ENCODE data around the gene GRAMD4. TPM values are rescaled to one million over a fixed set of nuclear protein-coding genes. Genes with fewer than 3 reads are reported as not detected.

GRAMD4 gene
- total and polyA plus RNA-seq, 10 of the 15 experiments (the other 5 are each of a cell fraction or from before 2014, with no cell fraction given): 0.21 to 45.5 (median 10.6) TPM

DNA sequence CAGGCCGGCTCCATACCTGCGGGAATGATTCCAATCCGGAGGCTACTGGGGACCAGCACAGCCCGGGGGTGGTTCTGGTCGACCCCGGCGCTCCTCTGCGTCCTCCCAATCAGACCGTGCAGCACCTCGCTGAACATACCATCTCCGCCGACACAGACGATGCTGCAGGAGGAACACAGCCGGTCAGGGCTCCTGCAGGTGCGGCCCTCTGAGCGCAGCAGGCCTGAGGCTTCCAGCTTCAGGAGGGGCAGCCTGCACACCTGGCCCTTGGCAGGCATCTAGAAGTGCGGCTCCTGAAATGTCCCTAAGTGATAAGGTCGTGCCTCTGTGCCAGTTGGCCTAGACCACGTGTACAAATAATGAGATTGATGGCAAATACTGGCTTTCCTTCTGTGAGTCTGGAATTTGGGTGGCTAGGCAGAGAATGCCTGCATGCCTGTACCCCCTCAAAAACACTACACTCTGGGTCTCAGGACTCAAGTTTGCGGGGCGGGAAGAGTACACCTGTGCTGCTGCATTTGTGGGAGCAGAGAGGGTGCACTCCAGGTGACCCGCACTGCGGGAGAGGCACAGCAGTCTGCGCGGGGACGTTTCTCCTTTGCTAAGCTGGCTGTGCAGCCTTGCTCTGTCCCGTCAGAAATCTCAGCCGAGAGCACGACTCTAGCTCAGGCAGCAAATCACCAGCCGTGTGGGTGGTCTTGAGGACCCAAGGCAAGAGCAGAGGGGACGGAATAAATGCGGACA lies 87.8 kb downstream of the GRAMD4 start:
- Histone ChIP-seq H3K36me3 (ENCODE audit: control insufficient read depth in 2 of 2, insufficient read depth in 2 of 2, low read length in 1 of 2) (peaks cover 22 to 28% of the 10 kb centered on the region in 2 experiments), H3K79me2 (ENCODE audit: control insufficient read depth, insufficient read depth, low read length) (no peaks in the 10 kb centered on the region), H3K4me1 (ENCODE audit: control insufficient read depth, insufficient read depth, low read length) (no peaks in the 10 kb centered on the region), H3K9ac (ENCODE audit: control insufficient read depth, insufficient read depth, low read length) (no peak overlapping the region), H2AFZ (ENCODE audit: control insufficient read depth, low read depth, low read length) (no peak overlapping the region), H4K20me1 (ENCODE audit: control insufficient read depth, insufficient read depth) (no peaks in the 10 kb centered on the region), H3K4me3 (no peak overlapping the region), H3K27ac (ENCODE audit: control insufficient read depth, insufficient read depth) (no peak overlapping the region), H3K4me2 (ENCODE audit: control insufficient read depth, insufficient read depth) (no peak overlapping the region), H3K27me3 (replicated peaks in 1 of 2; ENCODE audit: control insufficient read depth in 2 of 2, insufficient read depth in 2 of 2, low read length in 1 of 2) (no peaks in the 10 kb centered on the region), H3K9me3 (replicated peaks; ENCODE audit: control insufficient read depth, insufficient read depth, low read length) (no peaks in the 10 kb centered on the region)
- FAIRE-seq (no peak), DNase-seq (ENCODE audit: low read depth, low spot score) (no peak), ATAC-seq (no peak)
- POLR2A ChIA-PET: no interaction called here
- intact Hi-C loops (cut with micrococcal nuclease; ENCODE audit: unreplicated experiment) (no loop called here), in situ Hi-C loops (cut with MboI) (no loop called here)
- SMC1A ChIA-PET (ENCODE audit: uncharacterized antibody, unreplicated experiment): no interaction called here
- TF ChIP-seq NFYA (IDR thresholded peaks at IDR 0.05; ENCODE audit: borderline replicate concordance, low read depth, low read length) (no peak), TCF7 (IDR thresholded peaks at IDR 0.05; ENCODE audit: borderline replicate concordance) (no peak), ETV6 (conservative IDR thresholded peaks at IDR 0.05 in 1 of 2, IDR thresholded peaks at IDR 0.05 in 1 of 2; ENCODE audit: borderline replicate concordance in 1 of 2, low read depth in 1 of 2) (no peak), ZNF622 (IDR thresholded peaks at IDR 0.05) (no peak), BRCA1 (IDR thresholded peaks at IDR 0.05; ENCODE audit: low read depth, low read length) (no peak), FOXM1 (IDR thresholded peaks at IDR 0.05; ENCODE audit: low read depth, low read length) (no peak)
- CTCF ChIA-PET: no interaction called here
- RAD21 ChIA-PET (ENCODE audit: unreplicated experiment): no interaction called here
- BruUV-seq (replicated peaks): no TSS peak
- WGBS (ENCODE audit: insufficient coverage, insufficient replicate concordance, low lambda C conversion rate, missing lambda C conversion rate): 94% methylated on average over 32 of the region's 32 CpGs

DNA sequence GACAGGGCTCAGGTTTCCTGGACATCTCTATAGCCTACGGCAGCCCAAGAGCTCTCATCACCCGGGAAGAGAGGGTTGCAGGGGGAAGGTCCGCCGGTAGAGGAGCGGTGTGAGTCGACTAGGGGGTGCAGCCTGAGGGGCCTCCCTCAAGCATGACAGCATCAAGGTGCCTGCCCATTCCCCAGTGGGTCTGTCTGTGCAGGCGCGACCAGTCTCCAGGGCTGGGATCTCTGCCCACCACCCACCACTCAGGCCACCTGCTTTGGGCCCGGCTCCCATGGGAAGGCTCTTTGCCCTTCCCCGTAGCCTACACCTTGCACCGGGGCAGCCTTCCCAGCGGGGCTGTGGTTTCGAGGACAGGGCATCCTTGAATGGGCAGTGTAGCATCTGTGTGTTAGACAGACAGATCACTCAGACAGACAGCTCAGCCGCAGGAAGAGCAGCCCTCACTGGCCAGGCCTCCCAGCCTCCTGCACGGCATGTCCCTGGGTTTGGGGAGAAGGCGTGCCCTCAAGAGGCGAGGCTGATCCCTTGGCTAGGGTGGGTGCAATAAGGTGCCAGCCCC lies 88.7 kb downstream of the GRAMD4 start:
- Histone ChIP-seq H3K79me2 (ENCODE audit: control insufficient read depth, insufficient read depth, low read length) (no peaks in the 10 kb centered on the region), H3K9ac (ENCODE audit: control insufficient read depth, insufficient read depth, low read length) (no peak overlapping the region), H3K4me3 (no peak overlapping the region), H3K27me3 (replicated peaks in 1 of 2; ENCODE audit: control insufficient read depth in 2 of 2, insufficient read depth in 2 of 2, low read length in 1 of 2) (no peaks in the 10 kb centered on the region), H3K36me3 (ENCODE audit: control insufficient read depth in 2 of 2, insufficient read depth in 2 of 2, low read length in 1 of 2) (peaks cover 20 to 28% of the 10 kb centered on the region in 2 experiments), H2AFZ (ENCODE audit: control insufficient read depth, low read depth, low read length) (no peak overlapping the region), H3K9me3 (replicated peaks; ENCODE audit: control insufficient read depth, insufficient read depth, low read length) (no peaks in the 10 kb centered on the region), H3K4me2 (ENCODE audit: control insufficient read depth, insufficient read depth) (no peak overlapping the region), H4K20me1 (ENCODE audit: control insufficient read depth, insufficient read depth) (no peaks in the 10 kb centered on the region), H3K4me1 (ENCODE audit: control insufficient read depth, insufficient read depth, low read length) (no peaks in the 10 kb centered on the region), H3K27ac (ENCODE audit: control insufficient read depth, insufficient read depth) (no peak overlapping the region)
- DNase-seq (ENCODE audit: low read depth, low spot score): no peak
- no TSS peak for BruUV-seq (replicated peaks)
- FAIRE-seq: no peak
- TF ChIP-seq, protein P1, sequence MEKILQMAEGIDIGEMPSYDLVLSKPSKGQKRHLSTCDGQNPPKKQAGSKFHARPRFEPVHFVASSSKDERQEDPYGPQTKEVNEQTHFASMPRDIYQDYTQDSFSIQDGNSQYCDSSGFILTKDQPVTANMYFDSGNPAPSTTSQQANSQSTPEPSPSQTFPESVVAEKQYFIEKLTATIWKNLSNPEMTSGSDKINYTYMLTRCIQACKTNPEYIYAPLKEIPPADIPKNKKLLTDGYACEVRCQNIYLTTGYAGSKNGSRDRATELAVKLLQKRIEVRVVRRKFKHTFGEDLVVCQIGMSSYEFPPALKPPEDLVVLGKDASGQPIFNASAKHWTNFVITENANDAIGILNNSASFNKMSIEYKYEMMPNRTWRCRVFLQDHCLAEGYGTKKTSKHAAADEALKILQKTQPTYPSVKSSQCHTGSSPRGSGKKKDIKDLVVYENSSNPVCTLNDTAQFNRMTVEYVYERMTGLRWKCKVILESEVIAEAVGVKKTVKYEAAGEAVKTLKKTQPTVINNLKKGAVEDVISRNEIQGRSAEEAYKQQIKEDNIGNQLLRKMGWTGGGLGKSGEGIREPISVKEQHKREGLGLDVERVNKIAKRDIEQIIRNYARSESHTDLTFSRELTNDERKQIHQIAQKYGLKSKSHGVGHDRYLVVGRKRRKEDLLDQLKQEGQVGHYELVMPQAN (conservative IDR thresholded peaks at IDR 0.05): no peak
- no peak for TF ChIP-seq USF2 (IDR thresholded peaks at IDR 0.05; ENCODE audit: borderline replicate concordance, low read depth, low read length)
- no peak for TF ChIP-seq KAT2A (conservative IDR thresholded peaks at IDR 0.05; ENCODE audit: control insufficient read depth, low read depth, low read length)
- TF ChIP-seq, protein P2, sequence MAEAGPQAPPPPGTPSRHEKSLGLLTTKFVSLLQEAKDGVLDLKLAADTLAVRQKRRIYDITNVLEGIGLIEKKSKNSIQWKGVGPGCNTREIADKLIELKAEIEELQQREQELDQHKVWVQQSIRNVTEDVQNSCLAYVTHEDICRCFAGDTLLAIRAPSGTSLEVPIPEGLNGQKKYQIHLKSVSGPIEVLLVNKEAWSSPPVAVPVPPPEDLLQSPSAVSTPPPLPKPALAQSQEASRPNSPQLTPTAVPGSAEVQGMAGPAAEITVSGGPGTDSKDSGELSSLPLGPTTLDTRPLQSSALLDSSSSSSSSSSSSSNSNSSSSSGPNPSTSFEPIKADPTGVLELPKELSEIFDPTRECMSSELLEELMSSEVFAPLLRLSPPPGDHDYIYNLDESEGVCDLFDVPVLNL (IDR thresholded peaks at IDR 0.05; ENCODE audit: low read depth, low read length): no peak
- TF ChIP-seq HDAC2 (IDR thresholded peaks at IDR 0.05): no peak
- in situ Hi-C loops (cut with MboI): no loop called here
- POLR2A ChIA-PET: no interaction called here
- SMC1A ChIA-PET (ENCODE audit: uncharacterized antibody, unreplicated experiment): no interaction called here
- no peak for ATAC-seq
- 97% methylated on average over 17 of the region's 17 CpGs for WGBS (ENCODE audit: insufficient coverage, insufficient replicate concordance, low lambda C conversion rate, missing lambda C conversion rate)
- intact Hi-C loops (cut with micrococcal nuclease; ENCODE audit: unreplicated experiment): no loop called here
- RAD21 ChIA-PET (ENCODE audit: unreplicated experiment): no interaction called here
- CTCF ChIA-PET: no interaction called here
